ENCODE results near the gene TBC1D13. TPM values are rescaled to one million over a fixed set of nuclear protein-coding genes. Genes with fewer than 3 reads are reported as not detected.

The TBC1D13 gene
- total and polyA plus RNA-seq, 10 of the 15 experiments (the other 5 are each of a cell fraction or from before 2014, with no cell fraction given), result 3.0 to 23.1 (median 16.5) TPM

- TF ChIP-seq MYB (IDR thresholded peaks at IDR 0.05; ENCODE audit: borderline replicate concordance, low read depth, low read length) (no peak), HSF1 (IDR thresholded peaks at IDR 0.05; ENCODE audit: low read depth, low read length) (no peak), POLR2A (IDR thresholded peaks at IDR 0.05; ENCODE audit: low read depth, low read length) (0 out of 2 replicates have a peak, but pooled peaks have one; percentile 12), ELK1 (IDR thresholded peaks at IDR 0.05; ENCODE audit: low read depth, low read length) (no peak), E4F1 (IDR thresholded peaks at IDR 0.05; ENCODE audit: borderline replicate concordance, partially characterized antibody) (no peak), FOXM1 (IDR thresholded peaks at IDR 0.05; ENCODE audit: low read depth, low read length) (no peak), HDAC2 (IDR thresholded peaks at IDR 0.05) (no peak)
- no peak for DNase-seq (ENCODE audit: low read depth, low spot score)
- ChIA-PET SMC1A (ENCODE audit: uncharacterized antibody, unreplicated experiment) (no interaction called here), CTCF (interaction anchor here (1.2 kb wide), 1 partner anchor 25 kb away, joined by 3 read pairs; no protein-coding TSS in a partner anchor), RAD21 (ENCODE audit: unreplicated experiment) (no interaction called here), POLR2A (interaction anchor here (0.6 kb wide), 1 partner anchor 217 kb away, joined by 4 read pairs; no protein-coding TSS in a partner anchor)
- no peaks in the 10 kb centered on the region for H3K4me1 ChIP-seq (ENCODE audit: control insufficient read depth, insufficient read depth, low read length)
- H3K9me3 ChIP-seq (replicated peaks; ENCODE audit: control insufficient read depth, insufficient read depth, low read length), result no peaks in the 10 kb centered on the region
- BruUV-seq (replicated peaks), result no TSS peak
- H2AFZ ChIP-seq (ENCODE audit: control insufficient read depth, low read depth, low read length), result no peak overlapping the region
- H3K27me3 ChIP-seq (replicated peaks in 1 of 2; ENCODE audit: control insufficient read depth in 2 of 2, insufficient read depth in 2 of 2, low read length in 1 of 2), result no peaks in the 10 kb centered on the region
- H3K79me2 ChIP-seq (ENCODE audit: control insufficient read depth, insufficient read depth, low read length), result no peaks in the 10 kb centered on the region
- no peak overlapping the region for H3K9ac ChIP-seq (ENCODE audit: control insufficient read depth, insufficient read depth, low read length)
- WGBS (ENCODE audit: insufficient coverage, insufficient replicate concordance, low lambda C conversion rate, missing lambda C conversion rate), result 80% methylated on average over 20 of the region's 20 CpGs
- no peaks in the 10 kb centered on the region for H3K36me3 ChIP-seq (ENCODE audit: control insufficient read depth in 2 of 2, insufficient read depth in 2 of 2, low read length in 1 of 2)
- no peak for ATAC-seq
- H3K4me2 ChIP-seq (ENCODE audit: control insufficient read depth, insufficient read depth), result no peak overlapping the region
- no peak for FAIRE-seq
- in situ Hi-C loops (cut with MboI) (no loop called here), intact Hi-C loops (cut with micrococcal nuclease; ENCODE audit: unreplicated experiment) (no loop called here)
- no peak overlapping the region for H3K27ac ChIP-seq (ENCODE audit: control insufficient read depth, insufficient read depth)
- no peaks in the 10 kb centered on the region for H4K20me1 ChIP-seq (ENCODE audit: control insufficient read depth, insufficient read depth)
- no peak overlapping the region for H3K4me3 ChIP-seq
Measured at GRCh38 chr9:128742401-128742800, 44.7 kb upstream of the TBC1D13 start.
